Loucy (cell line): ENCODE results near the gene FLII.

Experiments used
- EZH2phosphoT487 ChIP-seq: fragments of 200-600 bp; IDR thresholded peaks from 2 replicates; pipeline ENCODE4 v1.6.1; 2018; ENCODE audit warnings: antibody characterized with exemption, mild to moderate bottlenecking, moderate library complexity, borderline replicate concordance
- TF ChIP-seq, protein P1 (sequence below): fragments of 200-600 bp; sonication (generic); conservative IDR thresholded peaks from 2 replicates; pipeline ENCODE4 v1.5.1; 2014; ENCODE audit warnings: mild to moderate bottlenecking, antibody characterized with exemption, low read length

DNA sequence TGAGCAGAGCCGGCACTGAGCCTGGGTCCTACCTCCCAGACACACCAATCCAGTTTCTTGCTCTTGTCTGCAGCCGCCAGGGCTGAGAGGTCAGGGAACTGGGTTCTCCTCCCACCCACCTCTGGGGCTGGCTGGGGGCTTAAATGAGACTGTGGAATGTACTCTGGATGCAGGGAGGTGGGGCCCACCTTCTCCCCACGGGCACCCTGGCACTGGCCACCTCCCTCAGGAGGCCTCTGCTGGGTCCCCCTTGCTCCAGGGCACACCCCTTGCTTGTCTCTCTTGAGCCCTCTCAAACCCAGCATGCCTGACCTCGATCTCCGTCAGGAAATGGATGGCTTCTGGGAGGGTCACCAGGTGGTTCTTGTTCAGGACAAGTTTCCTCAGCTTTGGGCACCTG is 6.4 kb downstream of the FLII start:
- TF ChIP-seq, protein P1, sequence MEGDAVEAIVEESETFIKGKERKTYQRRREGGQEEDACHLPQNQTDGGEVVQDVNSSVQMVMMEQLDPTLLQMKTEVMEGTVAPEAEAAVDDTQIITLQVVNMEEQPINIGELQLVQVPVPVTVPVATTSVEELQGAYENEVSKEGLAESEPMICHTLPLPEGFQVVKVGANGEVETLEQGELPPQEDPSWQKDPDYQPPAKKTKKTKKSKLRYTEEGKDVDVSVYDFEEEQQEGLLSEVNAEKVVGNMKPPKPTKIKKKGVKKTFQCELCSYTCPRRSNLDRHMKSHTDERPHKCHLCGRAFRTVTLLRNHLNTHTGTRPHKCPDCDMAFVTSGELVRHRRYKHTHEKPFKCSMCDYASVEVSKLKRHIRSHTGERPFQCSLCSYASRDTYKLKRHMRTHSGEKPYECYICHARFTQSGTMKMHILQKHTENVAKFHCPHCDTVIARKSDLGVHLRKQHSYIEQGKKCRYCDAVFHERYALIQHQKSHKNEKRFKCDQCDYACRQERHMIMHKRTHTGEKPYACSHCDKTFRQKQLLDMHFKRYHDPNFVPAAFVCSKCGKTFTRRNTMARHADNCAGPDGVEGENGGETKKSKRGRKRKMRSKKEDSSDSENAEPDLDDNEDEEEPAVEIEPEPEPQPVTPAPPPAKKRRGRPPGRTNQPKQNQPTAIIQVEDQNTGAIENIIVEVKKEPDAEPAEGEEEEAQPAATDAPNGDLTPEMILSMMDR = no peak
- TF ChIP-seq EZH2phosphoT487 = no peak
